Activated T-cell treated with anti-CD3 and anti-CD28 coated beads, Interleukin-2, amount 50 U/mL, for 24 hours (primary cell): ENCODE results near the gene KLF9.

ENCODE experiments used
- DNase-seq: peaks from one replicate; pipeline ENCODE4 v3.0.0-alpha.2; 2020
- H3K27ac Mint-ChIP-seq: 2 replicates; pipeline ENCODE4 v1.8.0; 2020; ENCODE audit warnings: mild to moderate bottlenecking, mixed read lengths
- H3K27me3 Mint-ChIP-seq: 2 replicates; pipeline ENCODE4 v1.8.0; 2020; ENCODE audit warnings: mixed read lengths
- H3K36me3 Mint-ChIP-seq: 2 replicates; pipeline ENCODE4 v1.8.0; 2020; ENCODE audit warnings: low read depth, mixed read lengths
- H3K4me1 Mint-ChIP-seq: 2 replicates; pipeline ENCODE4 v1.8.0; 2020; ENCODE audit warnings: low read depth, mixed read lengths
- H3K4me3 Mint-ChIP-seq: 2 replicates; pipeline ENCODE4 v1.8.0; 2020; ENCODE audit warnings: mild to moderate bottlenecking, moderate library complexity, mixed read lengths
- H3K9me3 Mint-ChIP-seq: 2 replicates; pipeline ENCODE4 v1.8.0; 2020; ENCODE audit warnings: mixed read lengths

Gene KLF9

GRCh38 chr9:70382709-70383605 lies 31.5 kb downstream of the KLF9 start:
- Mint-ChIP-seq H3K9me3 (no peaks in the 10 kb centered on the region), H3K36me3 (peaks cover 40% of the 10 kb centered on the region), H3K4me1 (peaks cover 22% of the 10 kb centered on the region), H3K27ac (no peak overlapping the region), H3K27me3 (no peaks in the 10 kb centered on the region), H3K4me3 (no peak overlapping the region)
- no peak for DNase-seq

GRCh38 chr9:70382046-70382708 lies 32.3 kb downstream of the KLF9 start:
- DNase-seq: no peak
- Mint-ChIP-seq H3K27ac (no peak overlapping the region), H3K4me3 (no peak overlapping the region), H3K27me3 (no peaks in the 10 kb centered on the region), H3K4me1 (peaks cover 16% of the 10 kb centered on the region), H3K36me3 (peaks cover 33% of the 10 kb centered on the region), H3K9me3 (no peaks in the 10 kb centered on the region)

GRCh38 chr9:70374962-70375618 lies 39.4 kb downstream of the KLF9 start:
- Mint-ChIP-seq H3K36me3 (no peaks in the 10 kb centered on the region), H3K9me3 (no peaks in the 10 kb centered on the region), H3K27ac (no peak overlapping the region), H3K27me3 (no peaks in the 10 kb centered on the region), H3K4me1 (no peaks in the 10 kb centered on the region), H3K4me3 (no peak overlapping the region)
- DNase-seq: no peak

- H3K36me3 Mint-ChIP-seq: peaks cover 6% of the 10 kb centered on the region
- no peaks in the 10 kb centered on the region for H3K4me1 Mint-ChIP-seq
- H3K27me3 Mint-ChIP-seq: no peaks in the 10 kb centered on the region
- DNase-seq: no peak
- no peak overlapping the region for H3K27ac Mint-ChIP-seq
- no peaks in the 10 kb centered on the region for H3K9me3 Mint-ChIP-seq
- H3K4me3 Mint-ChIP-seq: no peak overlapping the region
Observed at GRCh38 chr9:70367305-70367930, 47.0 kb downstream of the KLF9 start.

- Mint-ChIP-seq H3K27me3 (no peaks in the 10 kb centered on the region), H3K36me3 (peaks cover 6% of the 10 kb centered on the region), H3K4me3 (no peak overlapping the region), H3K27ac (no peak overlapping the region), H3K9me3 (no peaks in the 10 kb centered on the region), H3K4me1 (no peaks in the 10 kb centered on the region)
- no peak for DNase-seq
Observed at GRCh38 chr9:70363760-70364159, 50.7 kb downstream of the KLF9 start.

- H3K4me3 Mint-ChIP-seq: no peak overlapping the region
- no peaks in the 10 kb centered on the region for H3K9me3 Mint-ChIP-seq
- H3K4me1 Mint-ChIP-seq: no peaks in the 10 kb centered on the region
- no peak for DNase-seq
- no peak overlapping the region for H3K27ac Mint-ChIP-seq
- peaks cover 7% of the 10 kb centered on the region for H3K36me3 Mint-ChIP-seq
- no peaks in the 10 kb centered on the region for H3K27me3 Mint-ChIP-seq
Observed at GRCh38 chr9:70362952-70363351, 51.5 kb downstream of the KLF9 start.

- Mint-ChIP-seq H3K9me3 (no peaks in the 10 kb centered on the region), H3K27ac (no peak overlapping the region), H3K4me3 (no peak overlapping the region), H3K4me1 (peaks cover 2% of the 10 kb centered on the region), H3K36me3 (peaks cover 35% of the 10 kb centered on the region), H3K27me3 (no peaks in the 10 kb centered on the region)
- no peak for DNase-seq
Observed at GRCh38 chr9:70355801-70356200, 58.7 kb downstream of the KLF9 start.

GRCh38 chr9:70352802-70353201 lies 61.7 kb downstream of the KLF9 start:
- no peak for DNase-seq
- H3K36me3 Mint-ChIP-seq: peaks cover 58% of the 10 kb centered on the region
- peaks cover 2% of the 10 kb centered on the region for H3K4me1 Mint-ChIP-seq
- no peak overlapping the region for H3K4me3 Mint-ChIP-seq
- H3K27ac Mint-ChIP-seq: no peak overlapping the region
- no peaks in the 10 kb centered on the region for H3K9me3 Mint-ChIP-seq
- no peaks in the 10 kb centered on the region for H3K27me3 Mint-ChIP-seq

- Mint-ChIP-seq H3K27me3 (no peaks in the 10 kb centered on the region), H3K9me3 (no peaks in the 10 kb centered on the region), H3K27ac (peak overlapping the region; percentile 52), H3K4me1 (peaks cover 2% of the 10 kb centered on the region), H3K4me3 (no peak overlapping the region), H3K36me3 (peaks cover 60% of the 10 kb centered on the region)
- no peak for DNase-seq
Observed at GRCh38 chr9:70352356-70352755, 62.1 kb downstream of the KLF9 start.

GRCh38 chr9:70347046-70347445 lies 67.4 kb downstream of the KLF9 start:
- Mint-ChIP-seq H3K27me3 (no peaks in the 10 kb centered on the region), H3K27ac (no peak overlapping the region), H3K4me1 (no peaks in the 10 kb centered on the region), H3K4me3 (no peak overlapping the region), H3K9me3 (no peaks in the 10 kb centered on the region), H3K36me3 (peaks cover 73% of the 10 kb centered on the region)
- DNase-seq: no peak

GRCh38 chr9:70340572-70340971 lies 73.9 kb downstream of the KLF9 start:
- Mint-ChIP-seq H3K9me3 (no peaks in the 10 kb centered on the region), H3K36me3 (peaks cover 50% of the 10 kb centered on the region), H3K4me3 (no peak overlapping the region), H3K4me1 (peaks cover 9% of the 10 kb centered on the region), H3K27me3 (no peaks in the 10 kb centered on the region), H3K27ac (no peak overlapping the region)
- DNase-seq: no peak
